Pons (tissue), 1 donor: Measurements from ENCODE around the gene SIGLEC8.
"Not testable (repeated sequence)": the region's sequence is repeated elsewhere in the genome, so short reads cannot be mapped to it uniquely, and the experiment has no call there.

Experiments
- DNase-seq: peaks from one replicate; pipeline ENCODE4 v3.0.0-alpha.2; 2016; ENCODE audit warnings: low spot score

SIGLEC8 gene

DNA sequence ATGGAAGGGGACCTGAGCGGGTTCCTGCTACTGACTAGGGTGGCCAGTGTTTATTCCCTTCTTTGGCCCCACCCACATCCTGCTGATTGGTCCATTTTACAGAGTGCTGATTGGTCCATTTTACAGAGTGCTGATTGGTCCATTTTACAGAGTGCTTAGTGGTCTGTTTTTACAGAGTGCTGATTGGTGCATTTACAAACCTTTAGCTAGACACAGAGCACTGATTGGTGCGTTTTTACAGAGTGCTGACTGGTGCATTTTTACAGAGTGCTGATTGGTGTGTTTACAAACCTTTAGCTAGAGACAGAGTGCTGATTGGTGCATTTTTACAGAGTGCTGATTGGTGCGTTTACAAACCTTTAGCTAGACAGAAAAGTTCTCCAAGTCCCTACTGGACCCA lies 10.7 kb downstream of the SIGLEC8 start:
- DNase-seq: not testable (repeated sequence)

DNA sequence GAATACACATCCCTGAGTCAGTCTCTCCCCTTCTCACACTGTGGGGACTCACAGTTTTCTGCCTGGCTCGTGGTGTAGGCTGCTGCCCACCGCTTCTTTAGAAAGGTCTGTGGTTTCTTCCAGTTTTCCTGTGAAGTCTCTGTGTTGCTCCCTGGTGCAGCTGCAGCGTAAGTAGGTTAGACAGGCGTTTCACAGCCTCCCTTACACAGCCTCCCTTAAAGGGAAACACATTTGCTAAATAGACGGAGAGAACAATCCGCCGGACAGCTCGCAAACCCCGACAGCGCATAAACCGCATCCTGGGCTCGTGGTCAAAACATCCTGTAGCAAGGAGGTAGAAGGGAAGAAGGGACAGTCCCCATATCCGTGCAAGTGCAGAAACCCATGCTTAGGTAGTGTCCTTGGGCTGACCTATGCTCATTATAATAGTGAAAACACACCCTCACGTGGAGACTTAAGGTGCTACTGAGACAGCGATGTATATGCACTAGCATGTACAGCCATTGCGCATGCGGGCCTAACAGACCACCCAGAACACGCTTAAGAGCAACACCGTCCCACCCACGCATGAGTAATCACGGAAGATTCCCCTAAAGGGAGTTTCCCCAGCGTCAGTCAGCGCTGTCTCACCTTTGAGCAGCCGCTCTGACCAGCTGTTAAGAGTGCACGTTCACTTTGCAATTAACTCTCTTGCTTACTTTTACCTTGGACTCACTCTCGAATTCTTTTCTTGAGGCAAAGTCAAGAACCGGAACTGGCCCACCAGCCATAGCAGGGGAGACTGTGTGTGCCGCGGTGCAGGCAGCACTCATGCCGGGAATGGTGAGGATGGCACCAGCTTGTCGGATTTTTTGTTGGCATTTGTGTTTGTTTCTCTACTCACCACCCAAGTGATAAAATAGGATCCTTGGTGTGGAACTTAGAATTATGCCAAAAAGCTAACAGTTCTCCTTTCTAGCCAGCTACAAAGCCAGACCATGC lies 16.6 kb downstream of the SIGLEC8 start:
- no peak for DNase-seq

DNA sequence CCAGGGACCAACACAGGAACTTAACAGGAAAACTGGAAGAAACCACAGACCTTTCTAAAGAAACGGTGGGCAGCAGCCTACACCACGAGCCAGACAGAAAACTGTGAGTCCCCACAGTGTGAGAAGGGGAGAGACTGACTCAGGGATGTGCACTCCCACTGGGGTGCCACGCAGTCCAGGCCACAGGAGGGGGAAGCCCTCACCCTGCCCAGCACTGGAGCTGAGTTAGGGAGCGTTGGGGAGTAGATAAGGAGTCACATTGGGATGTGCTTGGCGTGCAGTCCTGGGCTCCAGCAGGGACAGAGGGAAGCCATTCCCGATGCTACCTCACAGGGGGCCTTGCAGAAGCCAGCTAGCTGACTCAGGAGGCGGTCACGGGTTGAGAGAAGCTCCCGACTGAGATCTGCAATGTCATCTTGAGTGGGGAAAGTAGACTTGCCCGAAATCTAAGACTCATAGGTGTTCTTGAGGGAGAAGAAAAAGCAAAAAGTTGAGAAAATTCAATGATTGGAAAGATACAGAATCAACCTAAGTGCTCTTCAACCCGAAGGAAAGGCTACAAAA lies 17.3 kb downstream of the SIGLEC8 start:
- peak; percentile 40 for DNase-seq

DNA sequence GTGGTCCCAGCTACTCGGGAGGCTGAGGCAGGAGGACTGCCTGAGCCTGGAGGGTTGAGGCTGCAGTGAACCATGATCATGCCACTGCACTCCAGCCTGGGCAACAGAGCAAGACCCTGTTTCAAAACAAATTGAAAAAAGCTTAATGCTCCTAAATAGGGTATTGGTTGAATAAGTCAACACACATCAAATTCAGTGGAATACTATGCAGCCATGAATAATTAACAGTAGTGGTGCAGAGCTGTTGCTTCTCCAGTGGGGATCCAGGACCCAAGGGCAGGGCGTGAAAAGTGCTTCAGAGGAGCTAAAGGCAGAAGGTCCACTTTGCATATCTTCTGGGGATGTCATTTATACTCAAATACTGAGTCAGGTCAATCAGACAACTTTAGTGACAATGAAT lies 18.2 kb downstream of the SIGLEC8 start:
- DNase-seq: no peak

DNA sequence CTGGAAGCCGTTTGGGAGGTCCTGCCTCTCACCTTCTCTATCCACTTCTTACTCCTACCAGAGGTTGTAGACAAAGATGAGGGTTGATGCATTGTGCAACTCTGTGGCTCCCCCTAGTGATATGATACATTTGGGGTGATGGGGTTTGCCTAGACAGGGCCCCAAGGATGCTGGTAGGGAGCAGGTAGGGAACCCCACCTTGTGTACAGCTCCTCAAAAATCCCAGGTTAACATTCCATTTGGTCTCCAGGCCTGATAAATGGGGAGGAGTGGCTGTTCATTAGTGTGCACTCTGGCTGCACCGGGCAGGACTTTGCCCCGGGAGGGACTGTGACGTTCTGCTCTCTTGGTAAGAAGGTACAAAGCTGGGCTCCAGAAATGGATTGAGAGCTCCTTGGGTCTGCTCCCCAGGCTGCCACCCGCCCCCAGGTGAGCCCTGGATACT lies 19.2 kb downstream of the SIGLEC8 start:
- no peak for DNase-seq

DNA sequence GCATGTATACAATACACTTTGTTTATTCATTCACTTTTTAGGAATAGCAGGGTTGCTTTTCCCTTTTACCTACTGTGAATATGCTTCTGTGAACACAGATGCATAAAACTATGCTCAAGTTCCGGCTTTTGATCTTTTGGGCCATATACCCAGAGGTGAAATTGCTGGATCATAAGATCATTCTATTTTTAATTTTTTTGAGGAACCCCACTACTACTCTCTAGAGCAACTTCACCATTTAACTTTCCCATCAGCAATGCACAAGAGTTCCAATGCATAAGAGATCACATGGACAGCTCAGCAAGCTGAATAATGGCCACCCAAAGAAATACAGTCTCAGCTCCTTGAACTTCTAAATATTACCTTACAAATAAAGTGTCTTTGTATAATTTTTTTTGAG lies 23.8 kb downstream of the SIGLEC8 start:
- no peak for DNase-seq

DNA sequence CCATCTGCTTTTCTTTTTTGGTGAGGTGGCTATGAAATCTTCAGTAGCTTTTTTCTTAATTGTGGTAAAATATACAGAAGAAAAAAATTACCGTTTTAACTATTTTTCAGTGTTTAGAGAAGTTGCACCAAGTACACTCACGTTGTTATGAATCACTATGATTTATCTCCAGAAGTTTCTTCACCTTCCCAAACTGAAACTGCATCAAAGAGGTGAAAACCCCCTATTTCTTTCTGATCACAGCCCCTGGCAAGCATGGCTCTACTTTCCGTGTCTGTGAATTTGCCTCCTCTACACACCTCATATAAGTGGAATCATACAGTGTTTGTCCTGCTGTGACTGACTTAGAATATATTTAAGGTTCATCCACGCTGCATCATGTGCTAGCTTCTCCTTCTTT lies 25.2 kb downstream of the SIGLEC8 start:
- no peak for DNase-seq

DNA sequence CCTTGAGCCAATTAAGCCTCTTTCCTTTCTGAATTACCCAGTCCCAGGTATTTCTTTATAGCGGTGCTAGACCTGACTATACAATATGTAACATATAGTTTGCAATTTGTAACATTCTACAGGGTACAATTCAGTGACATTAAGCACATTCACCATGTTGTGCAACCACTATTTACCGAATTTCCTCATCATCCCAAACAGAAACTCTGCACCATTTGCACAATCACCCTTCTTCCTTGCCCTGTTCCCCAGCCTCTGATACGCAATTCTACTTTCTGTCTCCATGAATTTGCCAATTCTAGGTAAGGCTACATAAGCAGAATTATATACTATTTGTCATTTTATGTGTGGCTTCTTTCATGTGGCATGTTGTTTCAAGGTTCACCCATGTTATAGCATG lies 27.1 kb downstream of the SIGLEC8 start:
- DNase-seq: no peak

DNA sequence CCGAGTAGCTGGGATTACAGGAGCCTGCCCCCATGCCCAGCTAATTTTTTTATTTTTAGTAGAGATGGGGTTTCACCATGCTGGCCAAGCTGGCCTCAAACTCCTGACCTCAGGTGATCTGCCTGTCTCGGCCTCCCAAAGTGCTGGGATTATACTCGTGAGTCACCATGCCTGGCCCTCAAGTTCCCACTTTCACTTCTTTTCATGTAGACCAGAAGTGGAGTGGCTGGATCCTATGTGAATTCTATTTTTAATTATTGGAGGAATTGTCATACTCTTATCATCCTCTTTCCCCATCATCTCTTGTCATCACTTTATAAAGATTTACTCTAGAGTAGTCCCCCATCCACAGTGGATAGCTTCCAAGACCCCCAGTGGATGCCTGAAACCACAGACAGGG lies 28.0 kb downstream of the SIGLEC8 start:
- no peak for DNase-seq

DNA sequence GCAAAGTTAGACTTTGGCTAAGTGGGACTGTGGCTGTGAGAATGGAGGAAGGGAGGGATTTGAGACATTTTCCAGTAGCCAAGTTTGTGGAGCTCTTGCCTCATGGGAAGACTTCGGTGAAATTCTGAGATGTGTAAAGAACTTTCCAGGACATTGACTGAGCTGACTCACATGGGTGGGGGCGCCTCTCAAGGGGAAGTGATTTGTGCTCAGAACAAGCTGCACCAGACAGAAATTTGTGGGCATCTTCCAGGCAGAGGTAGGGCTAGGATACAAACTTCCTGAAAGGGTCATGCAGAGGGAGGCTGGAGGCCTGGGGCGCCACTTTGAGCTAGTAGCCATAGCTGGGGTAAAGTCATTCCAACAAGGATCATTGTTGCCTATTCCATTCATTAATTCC lies 31.1 kb downstream of the SIGLEC8 start:
- no peak for DNase-seq

DNA sequence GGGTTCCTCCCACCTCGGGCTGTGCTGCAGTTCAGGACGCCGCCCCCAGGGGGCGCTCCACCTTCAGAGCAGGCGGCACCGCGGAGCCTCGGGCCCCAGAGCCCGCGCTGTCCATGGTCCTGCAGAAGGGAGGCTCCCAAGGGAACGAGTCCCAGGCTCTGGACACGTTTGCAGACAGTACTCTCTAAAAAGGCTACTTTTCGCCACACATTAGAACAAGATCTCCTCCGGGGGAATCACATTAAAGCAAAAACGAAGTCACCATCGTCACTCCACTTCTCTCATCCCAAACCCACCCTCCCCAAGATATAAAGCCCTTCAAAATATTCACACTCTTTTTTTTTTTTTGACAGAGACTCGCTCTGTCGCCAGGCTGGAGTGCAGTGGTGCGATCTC lies 36.2 kb downstream of the SIGLEC8 start:
- peak; percentile 52 for DNase-seq

DNA sequence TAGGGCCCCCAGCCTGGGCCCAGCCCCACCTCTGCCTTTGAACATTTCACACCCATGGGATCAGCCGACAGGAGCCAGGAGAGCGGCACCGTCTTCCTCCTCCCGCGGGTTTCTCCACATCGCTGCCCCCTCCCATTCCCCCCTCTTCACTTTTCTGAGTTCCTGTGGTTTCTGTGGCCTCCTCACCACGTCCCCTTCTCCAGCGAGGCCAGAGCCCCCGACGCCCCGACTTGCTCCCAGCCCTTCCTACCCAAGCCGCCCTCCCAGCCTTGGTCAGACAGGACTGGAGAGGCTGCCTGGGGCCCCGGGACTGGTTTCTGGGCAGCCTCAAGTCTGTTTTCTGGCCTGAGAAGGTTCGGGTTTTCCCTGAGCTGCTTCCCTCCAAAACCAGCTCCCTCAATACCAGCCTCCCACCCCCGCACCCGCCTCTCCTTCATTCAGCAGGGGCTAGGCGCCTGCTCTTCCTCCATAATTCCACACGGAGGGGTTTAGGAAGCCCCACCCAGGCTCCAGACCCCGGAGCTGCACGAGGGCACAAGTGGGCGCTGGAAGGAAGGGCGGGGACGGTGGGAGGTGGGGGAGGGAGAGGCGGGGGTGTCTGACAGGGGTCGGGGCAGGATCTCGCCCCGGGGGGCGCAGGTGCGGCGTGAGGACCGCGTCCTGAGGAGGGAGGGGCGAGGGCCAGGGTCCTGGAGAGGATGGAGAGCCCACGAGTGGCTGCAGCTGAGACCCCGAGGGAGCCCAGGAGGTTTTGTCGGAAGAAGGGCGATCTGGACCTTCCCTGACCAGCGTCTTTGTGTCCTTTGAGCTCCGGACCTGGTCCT lies 36.8 kb downstream of the SIGLEC8 start:
- no peak for DNase-seq

DNA sequence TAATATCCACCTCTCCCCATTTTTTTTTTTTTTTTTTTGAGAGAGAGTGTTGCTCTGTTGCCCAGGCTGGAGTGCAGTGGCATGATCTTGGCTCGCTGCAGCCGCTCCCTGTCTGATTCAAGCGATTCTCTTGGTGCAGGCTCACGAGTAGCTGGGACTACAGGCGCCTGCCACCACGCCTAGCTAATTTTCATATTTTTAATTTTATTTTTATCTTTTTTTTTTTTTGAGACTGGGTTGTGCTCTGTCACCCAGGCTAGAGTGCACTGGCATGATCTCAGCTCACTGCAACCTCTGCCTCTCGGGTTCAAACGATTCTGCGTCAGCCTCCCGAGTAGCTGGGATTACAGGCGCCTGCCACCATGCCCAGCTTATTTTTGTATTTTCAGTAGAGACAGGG lies 37.7 kb downstream of the SIGLEC8 start:
- DNase-seq: not testable (repeated sequence)

DNA sequence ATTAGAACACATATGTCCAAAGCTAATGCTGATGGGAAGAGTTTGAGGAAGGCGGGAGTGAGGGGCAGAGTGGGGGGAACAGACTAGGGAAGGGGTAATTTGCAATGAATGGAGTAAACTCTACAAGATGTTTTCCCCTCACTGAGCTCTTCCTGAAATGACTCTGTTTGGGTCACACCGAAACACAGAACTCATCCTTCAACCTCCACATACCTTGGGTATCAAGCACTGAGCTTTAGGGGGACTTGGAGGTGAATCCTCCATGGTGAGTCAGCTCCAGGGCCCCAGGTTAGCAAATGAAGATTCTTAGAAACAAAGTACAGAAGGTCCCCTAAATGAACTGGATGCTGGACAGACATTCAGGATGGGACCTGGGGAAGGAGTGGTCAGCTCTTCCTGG lies 39.5 kb downstream of the SIGLEC8 start:
- no peak for DNase-seq

DNA sequence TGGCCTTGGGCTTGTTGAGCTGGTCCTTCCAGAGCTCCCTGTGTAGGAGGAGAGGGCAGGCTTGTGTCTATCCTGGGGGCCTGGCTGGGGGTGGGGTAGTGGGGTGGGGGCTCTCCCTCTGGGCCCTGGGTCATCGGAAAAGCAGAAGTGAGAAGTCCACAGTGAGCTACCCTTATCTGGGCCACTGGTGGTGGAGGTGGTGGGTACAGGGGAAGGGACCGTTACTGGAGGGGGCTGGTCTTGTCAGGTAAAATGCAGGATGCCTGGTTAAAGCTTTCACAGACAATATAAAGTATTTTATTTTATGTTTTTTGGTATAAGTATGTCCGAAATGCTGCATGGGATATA lies 40.5 kb downstream of the SIGLEC8 start:
- DNase-seq: no peak

DNA sequence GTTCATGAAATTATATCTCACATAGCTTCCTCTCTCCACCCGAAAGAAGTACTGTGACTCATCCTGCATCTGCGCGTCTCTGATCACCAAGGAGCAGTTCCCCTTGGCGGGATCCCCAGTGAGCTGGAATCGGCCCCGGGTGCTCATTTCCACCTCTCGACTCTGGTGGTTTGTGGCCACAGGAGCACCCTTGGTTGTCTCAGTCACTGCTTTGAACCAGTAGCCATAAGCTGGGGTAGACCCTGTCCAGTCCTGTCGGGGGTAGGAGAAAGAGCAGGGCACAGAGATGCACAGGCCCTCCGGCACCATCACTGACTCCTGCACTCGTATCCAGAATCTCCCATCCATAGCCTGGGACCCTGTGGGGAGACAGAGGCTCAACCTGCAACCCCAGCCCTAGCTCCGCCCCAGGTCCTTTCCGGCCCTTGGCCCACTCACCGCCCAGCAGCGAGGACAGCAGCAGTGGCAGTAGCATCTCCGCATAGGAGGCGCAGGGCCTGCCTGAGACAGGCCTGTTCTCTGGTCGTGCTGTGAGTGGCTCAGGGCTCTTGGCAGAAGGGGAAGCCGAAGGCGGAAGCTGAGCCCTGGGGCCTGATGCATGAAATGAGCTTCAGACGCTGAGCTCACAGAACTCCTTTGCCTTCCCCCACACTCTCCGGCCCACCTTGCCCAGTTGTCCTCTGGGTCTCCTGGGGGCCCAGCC lies 41.0 kb downstream of the SIGLEC8 start, which contains the start of gene SIGLEC10:
SIGLEC10 (minus strand) TSS at position 536 of the 703 bp plus-strand sequence; CDS start at position 475, 61 bp downstream.
- DNase-seq: peak; percentile 56

DNA sequence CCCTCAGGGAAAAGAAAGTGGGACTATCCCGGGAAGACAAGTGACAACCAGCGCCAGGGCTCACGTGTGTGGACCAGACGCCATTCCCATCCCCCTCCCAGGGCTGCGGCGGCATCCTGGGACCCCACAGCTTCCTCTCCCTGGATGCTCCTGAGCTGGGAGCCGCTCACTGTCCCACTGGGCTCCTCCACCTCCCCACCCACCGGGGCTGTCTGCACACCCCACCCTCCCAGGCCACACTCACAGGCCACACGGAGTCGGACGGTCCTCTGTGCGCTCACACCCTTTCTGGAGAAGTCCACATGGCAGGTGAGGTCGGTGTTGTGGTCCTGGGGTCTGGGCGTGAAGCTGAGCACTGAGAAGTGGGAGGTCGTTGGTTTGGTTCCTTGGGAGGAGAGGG lies 41.8 kb downstream of the SIGLEC8 start:
- DNase-seq: not testable (repeated sequence)

DNA sequence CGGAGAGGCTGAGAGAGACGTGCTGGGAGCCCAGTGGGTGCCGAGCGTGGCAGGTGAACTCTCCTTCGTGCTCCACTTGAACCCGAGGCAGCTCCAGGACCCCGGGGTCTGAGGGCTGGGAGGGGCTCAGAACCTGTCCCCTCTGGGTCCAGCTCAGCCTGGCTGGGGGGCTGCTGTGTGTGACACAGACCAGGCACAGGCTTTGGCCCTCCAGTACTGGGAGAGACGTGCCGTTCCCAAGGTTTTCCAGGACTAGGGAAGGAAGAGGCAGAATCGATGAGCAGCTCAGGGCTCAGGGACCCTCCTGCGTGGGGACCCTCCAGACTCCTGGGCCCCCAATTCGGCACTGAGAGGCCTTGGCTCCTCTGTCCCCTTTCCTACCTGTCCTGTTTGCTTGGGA lies 43.1 kb downstream of the SIGLEC8 start:
- DNase-seq: no peak

DNA sequence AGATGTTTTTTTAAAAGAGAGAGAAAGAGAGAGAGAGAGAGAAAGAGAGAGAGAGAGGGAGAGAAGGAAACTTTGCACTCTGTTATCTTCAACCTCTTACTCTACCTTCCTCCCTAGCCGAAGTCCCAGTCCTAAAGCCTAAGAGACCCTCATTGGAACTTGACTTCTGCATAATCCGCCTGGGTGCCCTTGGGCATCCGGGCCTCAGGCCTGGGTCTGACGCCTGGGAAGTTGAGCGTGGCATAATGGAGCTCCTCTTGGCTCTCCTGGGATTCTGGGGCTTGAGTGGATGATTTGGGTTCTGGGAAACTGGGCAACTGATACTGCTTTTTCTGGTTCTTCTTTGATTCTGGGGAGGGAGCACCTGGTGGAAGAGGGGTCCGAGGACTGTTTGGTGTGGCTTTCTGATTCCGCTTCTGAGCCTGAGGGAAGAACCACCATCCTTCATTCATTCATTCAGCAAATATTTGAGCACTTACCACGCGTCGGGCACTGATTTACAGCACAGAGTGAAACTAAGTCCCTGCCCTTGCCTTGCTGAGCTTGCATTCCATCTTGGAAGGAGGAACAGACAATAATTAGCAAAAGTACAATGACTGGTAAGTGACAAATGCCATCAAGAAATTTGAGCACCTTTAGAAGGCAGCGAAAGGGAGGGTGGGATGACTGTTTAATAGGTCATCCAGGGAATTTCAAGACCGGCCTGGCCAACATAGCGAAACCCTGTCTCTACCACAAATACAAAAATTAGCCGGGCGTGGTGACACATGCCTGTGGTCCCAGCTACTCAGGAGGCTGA lies 47.1 kb downstream of the SIGLEC8 start:
- no peak for DNase-seq

DNA sequence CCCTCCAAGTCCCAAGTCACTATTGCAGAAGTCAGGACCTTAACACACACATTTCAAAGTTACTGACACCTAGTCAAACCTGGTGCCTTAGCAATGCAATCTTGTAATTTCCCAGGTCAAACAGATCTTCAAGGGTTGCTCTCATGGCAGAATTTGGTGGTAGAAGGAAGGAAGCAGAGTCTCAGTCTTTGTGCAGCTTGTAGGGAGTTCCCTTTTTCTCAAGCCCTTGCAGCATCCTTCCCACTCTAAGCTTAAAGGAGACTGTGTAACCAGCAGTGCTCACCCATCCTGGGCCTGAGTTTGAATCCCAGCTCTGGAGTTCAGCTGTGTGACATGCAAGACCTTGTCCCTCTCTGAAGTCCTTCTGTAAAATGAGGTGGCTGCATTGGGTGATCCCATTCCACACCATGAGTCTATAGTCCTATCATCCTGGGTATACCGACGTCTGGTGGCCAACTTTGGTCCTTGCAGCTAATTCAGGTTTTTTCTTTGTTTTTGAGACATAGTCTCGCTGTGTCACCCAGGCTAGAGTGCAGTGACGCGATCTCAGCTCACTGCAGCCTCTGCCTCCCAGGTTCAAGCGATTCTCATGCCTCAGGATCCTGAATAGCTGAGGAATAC lies 50.6 kb downstream of the SIGLEC8 start:
- peak; percentile 64 for DNase-seq

DNA sequence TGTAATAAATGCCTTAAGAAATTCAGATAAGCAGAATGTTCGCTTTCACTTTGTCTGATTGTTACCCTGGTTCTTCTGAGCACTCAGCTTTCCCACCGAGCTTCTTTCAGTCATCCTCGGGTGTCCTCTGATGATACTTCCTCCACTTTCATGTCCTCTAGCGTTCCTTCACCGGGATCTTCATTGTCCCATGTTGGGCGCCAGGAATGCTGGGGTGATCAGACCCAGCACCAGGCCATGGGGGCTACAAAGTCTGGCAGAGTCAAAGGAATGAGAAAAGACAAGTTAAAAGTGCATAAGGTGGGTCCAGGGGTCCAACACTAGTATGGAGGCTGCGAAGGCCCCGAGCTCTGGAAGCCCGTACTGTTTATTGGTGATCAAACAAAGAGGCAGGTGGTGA lies 56.1 kb downstream of the SIGLEC8 start:
- no peak for DNase-seq
